GM21825 (cell line): ENCODE results near the gene SPAG7.

Experiments
- ATAC-seq: cut with Tn5 transposase; IDR thresholded peaks from one replicate; pipeline ENCODE4 v1.9.1; 2021; ENCODE audit warnings: mild to moderate bottlenecking, moderate library complexity; ENCODE audit not compliant: unreplicated experiment

The SPAG7 gene

DNA sequence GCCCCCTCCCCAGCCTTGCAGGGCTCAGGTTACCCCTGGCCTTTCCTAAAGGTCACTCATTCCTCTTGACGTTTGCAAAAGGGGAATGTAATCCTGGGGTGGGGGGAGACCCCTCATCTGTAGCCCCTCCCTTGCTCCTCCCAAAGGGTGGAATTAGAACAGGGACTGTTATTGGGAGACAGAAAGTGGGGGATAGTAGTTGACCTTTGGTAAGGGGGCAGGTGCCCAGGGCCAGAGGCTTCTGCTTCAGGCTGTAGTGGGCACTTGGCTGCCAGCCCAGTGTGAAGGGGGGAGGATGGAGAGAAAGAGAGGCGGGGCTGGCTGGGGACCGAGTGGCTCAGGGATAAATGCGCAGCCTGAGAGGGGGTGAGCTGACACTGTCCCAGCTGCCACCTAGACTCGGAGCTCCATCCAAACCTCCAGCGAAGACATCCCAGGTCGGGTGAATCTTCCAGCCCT, 16.8 kb downstream of the SPAG7 start, which contains the start of gene ENO3:
ENO3 (plus strand) TSS at position 374 of the 459 bp plus-strand sequence. CDS start 711 bp downstream, outside the sequence.
- no peak for ATAC-seq

DNA sequence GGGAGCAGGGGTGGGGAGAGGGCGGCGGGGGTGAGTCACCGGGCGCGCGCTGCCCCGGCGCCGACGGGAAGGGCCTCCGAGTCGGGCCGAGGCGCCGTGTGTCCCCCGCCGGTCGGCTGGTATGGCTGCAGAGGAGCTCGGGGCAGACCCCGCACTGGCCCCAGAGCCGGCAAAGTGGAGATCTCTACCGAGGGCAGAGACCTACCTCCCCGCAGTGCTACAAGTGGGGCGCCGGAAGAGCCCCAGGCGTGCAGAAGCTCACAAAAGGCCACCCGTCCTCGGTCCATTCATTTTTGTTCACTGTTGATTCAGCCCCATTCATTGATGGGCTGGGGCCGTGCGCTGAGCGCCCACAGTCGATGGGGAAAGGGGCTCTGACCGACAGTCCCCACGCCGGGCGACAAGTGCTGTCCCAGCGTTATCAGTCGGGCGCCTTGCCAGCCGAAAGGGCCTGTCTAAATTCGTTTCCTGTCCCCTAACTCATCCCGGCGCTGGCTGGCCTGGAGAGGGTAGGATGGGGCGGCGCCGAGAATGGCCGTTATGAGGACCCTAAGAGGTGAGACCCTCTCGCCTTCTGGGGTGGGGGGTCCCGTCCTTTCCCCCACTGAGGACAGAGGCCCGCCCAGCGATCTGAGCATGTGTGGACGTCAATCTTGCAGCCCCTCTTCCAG, 17.4 kb downstream of the SPAG7 start:
- no peak for ATAC-seq

DNA sequence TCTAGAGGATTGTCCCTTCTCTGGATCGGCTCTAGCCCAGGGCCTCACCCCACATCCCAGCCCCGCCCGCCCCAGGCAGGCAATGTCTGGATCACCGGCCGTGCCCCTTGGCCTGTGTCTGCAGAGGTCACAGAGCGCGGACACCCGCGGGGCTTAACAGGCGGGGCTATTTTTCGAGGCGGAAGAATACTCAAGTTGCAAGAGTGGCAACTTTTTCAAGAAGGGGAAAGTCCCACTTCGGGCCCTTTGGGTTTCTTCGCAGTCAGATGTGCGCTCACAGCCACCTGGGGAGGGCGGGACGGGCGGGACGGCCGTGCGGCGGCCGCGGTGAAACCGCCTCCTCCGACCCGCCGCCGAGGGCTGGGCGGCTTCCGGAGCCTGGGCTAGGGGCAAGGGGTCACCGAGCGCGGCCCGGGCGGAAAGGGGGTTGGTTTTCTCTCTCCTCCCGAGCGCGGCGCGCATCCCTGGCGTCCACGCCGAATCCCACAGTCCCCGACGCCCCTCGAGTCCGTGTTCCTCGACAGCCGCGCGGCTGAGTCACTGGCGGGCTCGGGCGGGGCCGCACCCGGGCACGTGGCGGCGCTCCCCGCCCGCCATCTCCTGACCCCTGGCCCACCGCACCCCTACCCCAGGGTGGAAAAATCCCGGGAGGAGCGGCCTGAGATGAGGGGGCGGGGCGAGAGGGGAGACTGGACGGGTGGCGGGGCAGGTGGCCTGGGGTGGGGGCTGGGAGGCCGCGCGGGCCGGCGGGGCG, 18.1 kb downstream of the SPAG7 start:
- peak; percentile 26 for ATAC-seq

DNA sequence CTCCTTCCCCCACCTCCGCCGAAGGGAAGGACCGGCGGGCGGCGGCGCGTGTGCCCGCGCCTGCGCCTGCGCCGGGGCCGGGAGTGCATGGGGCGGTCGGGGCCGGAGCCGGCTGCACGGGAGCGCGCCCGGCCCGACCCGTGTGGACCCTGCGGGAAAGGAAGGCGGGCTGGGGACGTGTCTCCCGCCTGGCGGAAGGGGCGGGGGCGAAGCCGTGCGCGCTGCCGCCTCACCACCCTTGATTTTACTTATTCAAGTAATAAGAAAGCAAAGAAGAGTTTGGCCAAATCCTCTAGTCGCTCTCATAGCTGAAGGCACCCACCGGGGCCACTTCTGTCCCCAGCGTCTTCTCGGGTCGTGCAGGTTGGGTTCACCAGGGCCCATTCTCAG, 18.7 kb downstream of the SPAG7 start:
- peak; percentile 29 for ATAC-seq

DNA sequence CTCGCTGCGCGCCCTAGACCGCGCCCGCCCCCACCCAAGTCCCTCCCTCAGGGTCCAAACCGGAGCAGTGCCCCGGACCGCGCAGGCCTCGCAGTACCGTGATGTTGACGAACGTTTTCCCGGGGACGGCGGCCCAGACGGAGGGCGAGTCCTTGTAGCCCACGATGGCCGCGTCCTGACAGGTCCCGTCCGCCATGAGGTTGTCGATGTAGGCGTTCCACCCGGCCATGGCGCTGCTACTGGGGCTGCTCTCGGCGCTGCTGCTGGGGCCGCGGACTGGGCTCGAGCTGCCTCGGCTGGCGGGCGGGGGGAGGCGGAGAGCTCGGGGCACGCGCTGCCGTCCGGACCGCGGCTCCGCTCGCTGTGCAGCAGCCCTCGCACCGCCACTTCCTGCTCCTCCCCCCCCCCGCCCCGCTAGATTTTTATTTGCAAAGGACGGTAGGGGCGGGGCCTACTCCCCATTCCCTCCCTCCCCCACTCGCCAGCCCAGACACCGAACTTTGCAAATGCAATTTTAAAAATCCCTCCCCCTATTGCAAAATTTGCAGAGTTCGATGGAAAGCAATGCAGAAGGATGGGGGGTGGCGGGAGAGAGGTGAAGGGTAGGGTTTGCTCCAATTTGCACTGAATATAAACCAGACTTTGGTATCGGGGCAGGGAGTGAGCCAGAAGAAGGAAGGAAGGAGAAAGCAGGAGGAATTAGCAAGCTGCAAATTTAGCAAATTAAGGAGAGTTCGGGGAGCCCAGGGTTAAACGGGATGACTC, 19.3 kb downstream of the SPAG7 start, which contains the start of gene PFN1:
PFN1 (minus strand) TSS at position 365 of the 765 bp plus-strand sequence; CDS start at position 229, 136 bp downstream.
- peak; percentile 19 for ATAC-seq

DNA sequence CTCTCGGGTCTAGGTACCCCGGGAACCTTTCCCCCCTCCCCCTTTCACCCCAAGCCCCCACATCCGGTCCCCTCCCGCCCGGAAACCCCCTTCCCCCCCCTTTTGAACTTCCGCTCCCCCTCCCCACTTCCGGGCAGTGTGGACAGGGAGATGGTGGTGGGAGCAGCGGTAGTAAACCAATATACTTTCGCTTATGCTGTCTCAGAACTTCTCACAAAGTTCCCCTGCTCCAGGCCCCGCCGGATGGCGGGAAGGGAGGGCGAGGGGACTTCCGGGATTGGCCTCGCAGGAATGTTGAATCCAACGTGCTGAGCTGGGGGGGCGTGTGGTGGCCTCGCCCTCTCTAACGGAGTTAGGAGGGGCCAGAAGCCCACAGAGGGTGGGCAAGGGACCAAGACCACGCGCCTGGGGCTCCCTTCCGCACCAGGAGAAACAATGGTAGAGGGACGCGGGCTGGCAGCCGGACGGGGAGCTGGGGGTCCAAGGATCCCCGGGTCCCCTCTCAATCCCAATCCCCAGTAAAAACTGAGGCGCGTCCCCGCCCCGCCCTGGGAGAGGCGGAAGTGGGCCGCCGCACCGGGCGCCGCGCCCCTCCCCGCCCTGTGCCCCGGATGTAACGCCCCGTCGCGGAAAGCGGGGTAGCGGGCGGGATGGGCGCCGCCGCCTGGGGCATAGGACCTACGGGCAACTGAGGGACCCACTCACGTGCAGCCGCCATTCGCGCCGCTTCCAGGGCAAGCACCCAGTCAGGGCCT, 20.0 kb downstream of the SPAG7 start:
- no peak for ATAC-seq

DNA sequence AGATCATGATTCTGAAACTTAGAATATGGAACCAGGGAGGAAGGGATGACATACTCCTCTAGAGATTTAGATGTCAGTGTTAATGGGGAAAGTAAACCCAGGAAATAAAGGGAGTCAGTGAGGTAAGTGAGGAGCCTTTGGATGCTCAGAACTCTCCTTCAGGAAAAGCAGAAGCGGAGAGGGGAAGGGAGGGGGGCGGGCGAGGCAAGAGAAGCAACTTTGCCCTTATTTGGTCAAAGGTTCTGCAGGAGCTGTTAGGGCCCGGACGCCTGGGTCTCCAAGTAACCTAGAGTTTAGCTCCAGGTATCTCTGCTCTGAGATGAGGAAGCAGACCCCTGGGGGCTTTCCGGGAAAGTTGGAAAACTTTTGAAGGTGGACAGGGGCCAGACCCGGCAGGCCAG, 20.6 kb downstream of the SPAG7 start:
- ATAC-seq = no peak

DNA sequence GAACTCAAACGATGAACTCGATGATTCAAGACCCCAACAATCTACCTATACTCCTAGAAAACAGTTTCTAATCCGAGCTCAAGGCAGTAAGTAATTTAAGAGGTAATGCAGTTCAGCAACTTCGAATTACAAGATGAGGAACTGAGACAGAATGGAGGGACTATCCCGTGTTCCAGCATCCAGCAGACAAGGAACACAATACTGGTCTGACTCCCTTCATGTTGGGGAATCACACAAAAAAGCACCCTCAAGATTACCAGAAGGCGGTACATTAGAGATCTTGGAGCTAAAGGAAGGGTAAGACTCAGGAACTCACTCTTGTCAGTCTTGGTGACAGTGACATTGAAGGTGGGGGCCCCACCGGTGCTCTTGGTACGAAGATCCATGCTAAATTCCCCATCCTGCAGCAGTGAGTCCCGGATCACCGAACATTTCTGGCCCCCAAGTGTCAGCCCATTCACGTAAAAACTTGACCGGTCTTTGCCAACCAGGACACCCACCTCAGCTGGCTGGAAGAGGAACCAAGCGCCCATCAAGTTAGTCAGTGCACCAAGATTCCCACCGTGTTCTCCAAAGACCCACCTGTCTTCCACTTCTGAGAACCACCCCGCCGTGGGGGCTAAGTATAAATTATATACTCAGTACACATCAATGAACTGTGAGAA, 21.2 kb downstream of the SPAG7 start:
- no peak for ATAC-seq

DNA sequence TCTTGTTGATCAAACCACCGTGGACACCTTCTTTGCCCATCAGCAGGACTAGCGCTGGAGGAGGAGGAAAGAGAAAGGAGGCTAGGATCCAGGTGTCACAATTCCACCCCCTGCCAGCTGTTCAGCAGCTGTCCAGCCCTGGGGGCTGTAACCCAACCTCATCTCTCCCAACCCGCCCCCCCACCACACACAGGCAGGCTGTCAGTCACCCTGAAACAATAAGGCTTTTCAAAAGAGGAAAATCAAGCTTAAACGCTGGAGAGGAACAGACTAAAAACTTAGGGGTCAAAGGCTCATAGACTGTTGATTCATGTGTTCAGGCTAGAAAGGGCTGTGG, 21.7 kb downstream of the SPAG7 start:
- ATAC-seq = no peak

DNA sequence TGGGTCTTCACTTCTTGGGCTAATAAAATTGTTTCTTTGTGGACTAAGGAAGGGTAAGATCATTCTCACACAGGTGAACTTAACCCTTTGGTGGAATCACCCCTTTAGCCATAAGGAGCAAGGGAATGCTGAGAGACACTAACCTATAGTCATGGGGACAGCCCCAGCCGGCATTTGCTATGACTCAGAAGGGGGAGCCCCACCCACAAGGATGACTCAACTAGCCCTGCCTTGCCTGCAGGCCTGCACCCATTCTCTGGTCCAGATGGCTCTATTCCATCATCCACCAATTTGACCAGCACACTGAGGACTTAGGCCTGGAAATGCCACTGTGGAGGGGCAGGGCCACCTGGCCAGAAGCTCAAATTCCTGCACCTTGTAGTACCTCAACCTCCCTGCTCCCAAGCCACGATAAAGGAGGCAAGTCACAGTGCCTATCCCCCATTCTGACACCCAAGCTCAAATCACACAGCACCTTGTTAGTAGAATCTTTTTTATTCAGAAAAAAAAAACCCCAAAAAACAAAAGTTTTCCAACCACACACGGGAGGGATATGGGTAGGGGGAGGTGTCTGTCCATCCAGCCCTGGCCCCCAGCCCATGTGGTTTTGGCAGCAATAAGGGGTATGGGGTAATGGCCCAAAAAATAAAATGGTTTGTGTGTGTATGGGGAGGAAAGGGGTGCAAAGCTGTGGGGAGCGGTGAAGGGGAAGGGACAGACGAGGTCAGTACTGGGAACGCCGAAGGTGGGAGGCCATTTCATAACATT, 22.3 kb downstream of the SPAG7 start:
- peak; percentile 18 for ATAC-seq

DNA sequence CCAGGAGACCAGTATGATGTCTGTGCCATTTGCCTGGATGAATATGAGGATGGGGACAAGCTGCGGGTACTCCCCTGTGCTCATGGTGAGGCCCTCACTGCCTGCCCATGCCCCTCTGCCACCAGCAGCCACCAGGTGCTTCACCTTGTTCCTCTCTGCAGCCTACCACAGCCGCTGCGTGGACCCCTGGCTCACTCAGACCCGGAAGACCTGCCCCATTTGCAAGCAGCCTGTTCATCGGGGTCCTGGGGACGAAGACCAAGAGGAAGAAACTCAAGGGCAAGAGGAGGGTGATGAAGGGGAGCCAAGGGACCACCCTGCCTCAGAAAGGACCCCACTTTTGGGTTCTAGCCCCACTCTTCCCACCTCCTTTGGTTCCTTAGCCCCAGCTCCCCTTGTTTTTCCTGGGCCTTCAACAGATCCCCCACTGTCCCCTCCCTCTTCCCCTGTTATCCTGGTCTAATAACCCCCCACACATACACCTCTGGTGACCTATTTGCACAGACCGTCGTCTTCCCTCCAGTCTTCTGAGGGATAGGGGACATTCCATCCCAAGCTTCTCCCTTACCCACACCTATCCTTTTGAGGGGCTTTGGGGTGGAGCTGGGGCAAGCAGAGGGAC, 23.0 kb downstream of the SPAG7 start:
- ATAC-seq = no peak

DNA sequence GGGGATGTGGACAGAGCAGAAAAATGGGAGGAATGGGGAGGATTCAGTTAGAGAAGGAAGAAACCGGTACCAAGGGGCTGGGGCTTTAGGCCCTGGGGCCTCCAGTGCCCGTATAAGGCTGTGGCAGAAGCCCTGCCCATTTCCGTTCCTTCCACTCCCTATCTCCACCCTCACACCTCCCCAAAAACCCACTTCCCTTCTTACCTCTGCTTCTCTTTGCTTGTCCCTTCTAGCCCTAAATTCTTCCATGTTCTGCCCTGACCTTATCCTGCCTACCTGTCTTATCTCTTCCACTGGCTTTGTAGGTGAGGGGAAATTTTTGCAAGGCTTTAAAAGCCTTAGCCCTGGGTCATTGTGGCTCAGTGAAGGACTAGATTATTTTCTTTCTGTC, 23.5 kb downstream of the SPAG7 start:
- ATAC-seq = no peak

DNA sequence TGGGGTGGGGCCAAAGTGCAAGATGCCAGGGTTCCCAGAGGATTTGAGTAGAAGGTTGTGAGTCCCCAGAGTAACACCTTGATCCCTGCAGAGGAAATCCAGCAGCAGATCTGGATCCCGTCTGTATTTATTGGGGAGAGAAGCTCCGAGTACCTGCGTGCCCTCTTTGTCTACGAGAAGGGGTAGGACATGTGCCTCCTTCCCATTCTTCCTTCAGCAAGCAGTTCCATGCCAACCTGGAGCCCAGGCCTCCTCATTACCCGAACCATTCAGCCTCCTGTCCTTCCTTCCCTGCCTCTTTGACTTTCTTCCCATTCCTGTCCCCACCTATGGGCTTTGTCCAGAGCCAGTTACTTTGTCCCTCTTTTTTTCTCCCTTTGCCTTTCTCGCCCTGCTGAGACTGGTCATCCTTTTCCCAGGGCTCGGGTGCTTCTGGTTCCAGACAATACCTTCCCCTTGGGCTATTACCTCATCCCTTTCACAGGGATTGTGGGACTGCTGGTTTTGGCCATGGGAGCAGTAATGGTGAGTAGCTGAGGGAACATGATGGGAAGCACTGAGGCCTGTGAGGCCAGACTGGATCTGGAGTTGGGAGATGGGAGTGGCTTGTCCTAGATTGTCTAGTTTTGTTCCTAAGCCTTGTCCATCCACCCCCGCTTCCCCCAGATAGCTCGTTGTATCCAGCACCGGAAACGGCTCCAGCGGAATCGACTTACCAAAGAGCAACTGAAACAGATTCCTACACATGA, 24.7 kb downstream of the SPAG7 start:
- no peak for ATAC-seq

DNA sequence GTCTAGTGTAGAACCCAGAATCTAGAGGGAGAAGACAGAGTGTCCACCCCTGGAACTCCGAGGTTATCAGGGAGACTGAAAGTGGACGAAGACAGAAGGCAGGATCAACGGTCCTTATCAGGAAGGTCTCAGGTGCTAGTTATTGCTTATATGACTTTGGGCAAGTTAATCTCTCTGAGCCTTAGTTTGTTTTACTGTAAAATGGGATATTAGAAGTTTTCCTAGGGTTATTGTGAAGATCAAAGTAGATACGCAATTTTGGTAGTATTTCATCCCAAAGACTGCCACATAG, 26.4 kb downstream of the SPAG7 start:
- ATAC-seq = no peak

DNA sequence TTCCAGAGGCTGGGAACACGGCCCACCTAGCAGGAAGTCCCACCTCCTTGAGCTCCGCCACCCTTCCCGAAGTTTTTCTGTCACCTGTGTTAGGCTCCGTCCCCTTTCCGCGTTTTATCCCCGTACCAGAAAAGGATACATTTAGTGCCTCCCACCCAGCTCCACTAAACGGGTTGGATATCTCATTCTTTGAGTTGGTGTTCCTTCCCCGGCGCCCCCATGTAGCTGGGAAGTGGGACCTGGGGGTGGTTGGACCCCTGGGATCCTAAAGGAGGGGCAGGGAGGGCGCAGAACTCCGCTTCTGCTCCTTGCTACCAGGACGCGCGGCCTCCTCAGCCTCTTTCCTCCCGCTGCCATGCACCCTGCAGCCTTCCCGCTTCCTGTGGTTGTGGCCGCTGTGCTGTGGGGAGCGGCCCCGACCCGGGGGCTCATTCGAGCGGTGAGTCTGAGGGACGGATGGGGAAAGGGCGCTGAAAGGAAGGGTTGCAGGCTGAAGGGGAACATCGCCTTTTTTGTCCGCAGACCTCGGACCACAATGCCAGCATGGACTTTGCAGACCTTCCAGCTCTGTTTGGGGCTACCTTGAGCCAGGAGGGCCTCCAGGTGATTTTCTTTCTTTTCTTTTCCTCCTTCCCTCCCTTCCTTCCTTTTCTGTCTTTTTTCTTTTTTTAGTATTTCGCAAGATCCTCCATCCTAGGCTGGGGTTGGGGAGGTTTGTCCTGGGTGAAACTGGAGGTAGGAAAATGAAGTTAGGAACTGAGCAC, 26.9 kb downstream of the SPAG7 start:
- ATAC-seq = no peak

DNA sequence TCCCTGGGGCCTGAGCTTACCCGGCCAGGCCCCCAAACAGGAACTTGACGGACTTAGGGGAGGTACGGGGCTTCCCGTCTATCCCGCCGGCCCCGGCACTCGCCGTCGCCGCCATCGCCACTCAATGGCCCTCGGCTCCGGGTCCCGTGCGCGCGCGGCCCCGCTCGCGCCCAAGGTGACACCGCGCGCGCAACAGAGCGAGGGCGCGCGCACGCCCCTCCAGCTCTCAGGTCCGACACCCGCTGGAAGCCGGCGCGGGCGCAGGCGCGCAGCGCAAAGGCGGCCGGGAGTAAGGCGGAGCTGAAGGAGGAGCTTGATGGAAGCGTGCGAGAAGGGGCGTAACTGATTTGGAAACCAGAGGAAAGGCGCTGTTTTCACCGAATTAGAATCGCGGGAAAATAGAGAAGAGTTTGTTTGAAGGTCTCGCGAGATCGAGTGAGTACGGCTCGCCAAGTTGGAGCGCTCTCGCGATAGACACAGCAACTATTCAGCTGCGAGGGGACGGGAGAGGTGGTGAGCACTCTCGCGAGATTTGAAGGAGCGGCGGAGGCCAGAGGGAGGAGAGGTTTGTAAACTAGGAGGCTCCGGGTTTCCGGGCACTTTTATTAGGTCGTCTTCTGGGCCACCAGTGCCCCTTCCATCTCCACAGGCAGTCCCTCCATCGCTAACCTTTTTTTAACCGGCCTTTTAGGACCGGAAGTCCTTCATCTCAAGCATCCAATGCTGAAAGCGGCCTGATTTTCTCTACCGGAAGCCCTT, 27.6 kb downstream of the SPAG7 start, which contains the start of the genes RNF167 and SLC25A11:
RNF167 (plus strand) TSS at position 473 of the 759 bp plus-strand sequence. CDS start 642 bp downstream, outside the sequence.
SLC25A11 (minus strand) TSS at position 251 of the 759 bp plus-strand sequence; CDS start at position 115, 136 bp downstream.
- ATAC-seq = peak; percentile 64

DNA sequence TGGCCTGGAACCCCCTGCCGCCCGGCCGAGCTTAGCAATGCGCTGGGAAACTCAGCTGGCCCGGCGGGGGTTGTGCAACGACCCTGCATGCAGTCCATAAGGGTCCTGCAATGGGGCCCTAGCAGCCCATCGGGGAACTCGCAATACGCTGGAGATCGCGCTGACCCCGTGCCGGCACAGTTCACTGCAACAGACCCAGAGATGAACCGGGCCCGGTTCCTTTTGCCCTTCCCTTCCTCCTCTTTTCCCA, 28.1 kb downstream of the SPAG7 start:
- ATAC-seq = no peak
